Activated naive CD4-positive, alpha-beta T cell treated with anti-CD3 and anti-CD28 coated beads, Interleukin-2, amount 50 U/mL, for 72 hours (primary cell): ENCODE data around the gene ADRA2A. TPM values are rescaled to one million over a fixed set of nuclear protein-coding genes. Genes with fewer than 3 reads are reported as not detected.

ENCODE experiments used
- ATAC-seq, 2 donors: fragments of 150-1000 bp; cut with Tn5 transposase; 2 replicates each; pipeline ENCODE4 v1.10.0; 2021; ENCODE audit warnings: mild to moderate bottlenecking in 2 of 2, moderate library complexity in 2 of 2
- DNase-seq, 2 donors: peaks; one replicate each; pipeline ENCODE4 v3.0.0; 2021 to 2022; ENCODE audit warnings: low spot score in 2 of 2
- H3K27ac Mint-ChIP-seq, 2 donors: one replicate each; pipeline ENCODE4 v1.8.0; 2022; ENCODE audit warnings: mild to moderate bottlenecking in 2 of 2, mixed read lengths in 2 of 2
- H3K36me3 Mint-ChIP-seq, 2 donors: one replicate each; pipeline ENCODE4 v1.8.0; 2022; ENCODE audit warnings: mixed read lengths in 2 of 2
- H3K9me3 Mint-ChIP-seq, 2 donors: one replicate each; pipeline ENCODE4 v1.8.0; 2022; ENCODE audit warnings: mixed read lengths in 2 of 2
- total RNA-seq, 2 donors: library from RNA; stranded (reverse); gene quantifications; one replicate each; pipeline ENCODE4 v1.2.3, GENCODE V29; 2022

The ADRA2A gene
- total RNA-seq, 2 donors from 2014 or later: not detected

DNA sequence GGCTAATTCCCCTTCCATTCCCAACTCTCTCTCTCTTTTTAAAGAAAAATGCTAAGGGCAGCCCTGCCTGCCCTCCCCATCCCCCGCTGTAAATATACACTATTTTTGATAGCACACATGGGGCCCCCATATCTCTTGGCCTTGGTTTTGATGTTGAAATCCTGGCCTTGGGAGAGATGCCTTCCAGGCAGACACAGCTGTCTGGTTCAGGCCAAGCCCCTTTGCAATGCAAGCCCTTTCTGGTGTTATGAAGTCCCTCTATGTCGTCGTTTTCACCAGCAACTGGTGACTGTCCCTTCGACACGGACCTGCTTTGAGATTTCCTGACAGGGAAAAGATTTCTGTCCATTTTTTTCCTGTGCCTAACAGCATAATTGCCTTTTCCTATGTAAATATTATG lies 3.0 kb downstream of the ADRA2A start:
- H3K27ac Mint-ChIP-seq: no peak overlapping the region
- ATAC-seq (no peak), DNase-seq (no peak)
- H3K9me3 Mint-ChIP-seq: no peaks in the 10 kb centered on the region
- H3K36me3 Mint-ChIP-seq: peaks cover 10 to 11% of the 10 kb centered on the region in 2 donors

- Mint-ChIP-seq H3K36me3 (peaks cover 10 to 11% of the 10 kb centered on the region in 2 donors), H3K27ac (no peak overlapping the region), H3K9me3 (no peaks in the 10 kb centered on the region)
- DNase-seq (no peak), ATAC-seq (no peak)
Measured at GRCh38 chr10:111080224-111080623, 3.4 kb downstream of the ADRA2A start.

GRCh38 chr10:111081595-111081994 lies 4.8 kb downstream of the ADRA2A start:
- Mint-ChIP-seq H3K36me3 (peaks cover 10 to 11% of the 10 kb centered on the region in 2 donors), H3K27ac (no peak overlapping the region), H3K9me3 (no peaks in the 10 kb centered on the region)
- DNase-seq (no peak), ATAC-seq (no peak)

- ATAC-seq (no peak), DNase-seq (no peak)
Measured at GRCh38 chr10:111082102-111082975, 5.5 kb downstream of the ADRA2A start.

DNA sequence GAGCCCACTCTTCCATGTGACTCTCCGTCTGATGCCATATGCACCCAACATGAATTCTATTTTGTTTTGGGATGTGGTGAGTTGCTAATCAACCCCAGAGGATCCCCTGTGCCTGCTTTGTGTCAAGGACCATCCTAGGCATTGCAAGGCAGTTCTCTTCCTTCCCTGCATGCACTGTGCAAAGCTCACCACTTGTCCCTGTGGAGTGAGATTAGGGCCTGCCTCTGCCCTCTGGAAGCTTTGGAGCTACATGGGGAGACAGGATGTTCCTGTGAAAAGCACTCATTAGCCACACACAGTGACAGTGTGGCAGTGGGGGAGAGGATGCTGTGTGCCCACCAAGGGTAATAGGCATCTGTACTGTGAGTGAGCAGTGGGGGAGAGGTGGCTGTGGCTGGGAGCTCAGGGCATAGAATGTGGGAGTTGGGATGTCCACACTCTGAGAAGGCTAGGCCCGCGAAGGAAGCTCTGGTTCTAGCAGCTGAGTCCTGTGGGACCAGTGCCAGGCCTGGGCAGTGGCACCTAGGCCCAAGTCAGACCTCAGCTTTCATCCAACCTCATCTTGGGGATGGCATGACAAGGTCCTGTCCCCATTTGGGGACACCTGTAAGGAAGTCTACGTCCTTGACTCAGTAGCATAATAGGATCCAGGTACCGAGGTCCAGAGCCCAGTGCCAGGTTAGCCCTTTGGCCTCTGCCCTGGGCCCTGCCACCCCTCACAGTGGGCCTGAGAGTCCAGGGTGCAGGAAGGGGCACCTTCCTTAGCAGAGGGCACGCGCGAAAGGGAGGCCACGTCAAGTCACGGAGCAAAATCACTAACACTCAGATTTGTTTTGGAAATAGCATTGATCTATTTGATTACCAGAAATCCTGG lies 6.6 kb downstream of the ADRA2A start:
- H3K36me3 Mint-ChIP-seq: peaks cover 10 to 11% of the 10 kb centered on the region in 2 donors
- no peak overlapping the region for H3K27ac Mint-ChIP-seq
- DNase-seq (no peak), ATAC-seq (no peak)
- H3K9me3 Mint-ChIP-seq: no peaks in the 10 kb centered on the region

More at GRCh38 chr10:111082102-111082975, 5.5 kb downstream of the ADRA2A start:
- H3K36me3 Mint-ChIP-seq: peaks cover 10 to 11% of the 10 kb centered on the region in 2 donors
- H3K27ac Mint-ChIP-seq: no peak overlapping the region
- no peaks in the 10 kb centered on the region for H3K9me3 Mint-ChIP-seq

DNA sequence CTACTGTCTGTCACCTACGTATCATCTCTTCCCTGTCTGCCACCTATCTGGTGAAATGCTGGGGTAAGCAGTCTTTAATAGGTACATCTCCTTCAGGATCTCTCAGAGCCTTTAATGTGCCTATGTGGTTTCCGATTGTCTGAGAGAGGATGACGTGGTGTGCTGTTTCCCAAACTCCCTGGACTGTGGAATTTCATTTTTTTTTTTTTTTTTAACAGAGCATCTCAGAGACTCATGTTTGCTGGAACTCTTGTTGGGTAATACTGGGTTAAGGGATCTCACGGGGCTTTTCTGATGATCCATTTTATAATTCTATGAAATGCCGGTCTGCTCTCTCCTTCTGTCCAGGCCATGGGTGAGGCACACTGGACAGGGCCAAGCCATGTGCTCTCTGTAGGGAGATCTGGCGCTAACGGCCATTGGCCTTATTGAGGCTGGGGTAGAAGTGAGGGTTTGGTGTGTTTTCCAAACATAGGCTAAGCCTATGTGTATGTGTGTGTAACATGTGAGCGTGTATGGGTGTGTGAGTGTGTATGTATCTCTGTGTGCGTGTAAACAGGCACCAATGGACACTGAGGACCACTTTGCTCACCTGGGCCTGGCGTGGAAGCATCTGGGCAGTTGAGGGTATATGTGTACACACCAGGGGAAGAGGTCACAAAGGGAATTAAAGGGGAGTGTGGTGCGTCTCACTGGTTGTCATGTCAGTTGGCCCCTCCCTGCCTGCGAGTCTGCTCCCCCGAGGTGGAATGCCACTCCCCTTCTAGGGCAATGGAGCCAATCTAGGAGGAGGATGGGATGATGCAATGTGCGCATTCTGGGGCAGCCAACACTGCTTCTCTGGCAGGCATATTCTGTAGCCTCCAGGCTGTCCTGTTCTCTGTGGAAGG lies 7.8 kb downstream of the ADRA2A start:
- Mint-ChIP-seq H3K36me3 (peaks cover 4 to 5% of the 10 kb centered on the region in 2 donors), H3K9me3 (no peaks in the 10 kb centered on the region), H3K27ac (no peak overlapping the region)
- no peak for DNase-seq
- no peak for ATAC-seq

GRCh38 chr10:111085690-111086353 lies 9.0 kb downstream of the ADRA2A start:
- ATAC-seq: no peak
- Mint-ChIP-seq H3K36me3 (no peaks in the 10 kb centered on the region), H3K27ac (no peak overlapping the region), H3K9me3 (no peaks in the 10 kb centered on the region)
- DNase-seq: no peak

GRCh38 chr10:111086574-111086973 lies 9.7 kb downstream of the ADRA2A start:
- DNase-seq (no peak), ATAC-seq (no peak)
- Mint-ChIP-seq H3K36me3 (no peaks in the 10 kb centered on the region), H3K9me3 (no peaks in the 10 kb centered on the region), H3K27ac (no peak overlapping the region)

- H3K27ac Mint-ChIP-seq: no peak overlapping the region
- DNase-seq (no peak), ATAC-seq (no peak)
- H3K9me3 Mint-ChIP-seq: no peaks in the 10 kb centered on the region
- H3K36me3 Mint-ChIP-seq: no peaks in the 10 kb centered on the region
Measured at GRCh38 chr10:111087331-111087756, 10.5 kb downstream of the ADRA2A start.

DNA sequence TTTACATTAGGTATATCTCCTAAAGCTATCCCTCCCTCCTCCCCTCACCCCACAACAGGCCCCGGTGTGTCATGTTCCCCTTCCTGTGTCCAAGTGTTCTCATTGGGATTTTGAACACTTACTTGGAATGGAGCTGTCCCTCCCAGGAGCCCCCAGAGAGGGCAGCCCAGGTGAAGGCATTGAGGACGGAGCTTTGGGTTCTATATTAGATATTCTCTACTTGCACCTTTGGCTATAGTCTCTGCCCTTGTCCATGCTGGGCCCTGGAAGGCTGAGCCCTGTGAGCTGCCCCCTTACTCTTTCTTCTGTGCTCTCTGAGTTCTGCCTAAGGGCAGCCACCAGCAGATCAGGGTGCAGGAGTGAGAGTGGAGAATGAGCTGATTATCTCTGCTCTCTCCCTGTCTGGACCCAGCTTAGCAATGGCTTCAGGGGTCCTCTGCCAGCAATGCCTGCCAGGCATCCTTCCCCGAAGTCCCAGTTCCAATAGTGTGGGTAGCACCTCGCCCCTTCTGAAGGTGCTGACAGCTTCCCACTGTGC lies 11.2 kb downstream of the ADRA2A start:
- H3K27ac Mint-ChIP-seq: no peak overlapping the region
- ATAC-seq: no peak
- DNase-seq: no peak
- no peaks in the 10 kb centered on the region for H3K36me3 Mint-ChIP-seq
- H3K9me3 Mint-ChIP-seq: no peaks in the 10 kb centered on the region

- no peaks in the 10 kb centered on the region for H3K9me3 Mint-ChIP-seq
- H3K27ac Mint-ChIP-seq: no peak overlapping the region
- DNase-seq: no peak
- no peaks in the 10 kb centered on the region for H3K36me3 Mint-ChIP-seq
- no peak for ATAC-seq
Measured at GRCh38 chr10:111089293-111089692, 12.5 kb downstream of the ADRA2A start.

DNA sequence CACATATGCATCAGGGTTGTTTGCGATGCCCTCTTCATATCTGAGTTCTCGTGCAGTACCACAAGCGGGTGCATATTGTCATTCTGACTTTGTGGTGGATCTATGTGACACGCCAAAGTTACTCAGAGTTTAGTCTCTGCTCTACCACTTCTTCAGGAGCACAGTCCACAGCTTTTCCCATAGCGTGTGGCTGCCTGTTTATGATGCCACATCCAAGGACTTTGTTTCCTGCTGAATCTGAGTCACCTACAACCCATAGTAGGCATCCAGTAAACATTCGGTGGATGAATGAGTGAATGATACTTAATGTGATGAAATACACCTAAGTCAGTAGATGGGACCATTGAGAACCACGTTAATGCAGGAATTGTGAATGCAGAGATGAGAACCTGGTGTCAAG lies 15.0 kb downstream of the ADRA2A start:
- Mint-ChIP-seq H3K27ac (no peak overlapping the region), H3K9me3 (no peaks in the 10 kb centered on the region), H3K36me3 (no peaks in the 10 kb centered on the region)
- ATAC-seq: no peak
- DNase-seq: no peak

DNA sequence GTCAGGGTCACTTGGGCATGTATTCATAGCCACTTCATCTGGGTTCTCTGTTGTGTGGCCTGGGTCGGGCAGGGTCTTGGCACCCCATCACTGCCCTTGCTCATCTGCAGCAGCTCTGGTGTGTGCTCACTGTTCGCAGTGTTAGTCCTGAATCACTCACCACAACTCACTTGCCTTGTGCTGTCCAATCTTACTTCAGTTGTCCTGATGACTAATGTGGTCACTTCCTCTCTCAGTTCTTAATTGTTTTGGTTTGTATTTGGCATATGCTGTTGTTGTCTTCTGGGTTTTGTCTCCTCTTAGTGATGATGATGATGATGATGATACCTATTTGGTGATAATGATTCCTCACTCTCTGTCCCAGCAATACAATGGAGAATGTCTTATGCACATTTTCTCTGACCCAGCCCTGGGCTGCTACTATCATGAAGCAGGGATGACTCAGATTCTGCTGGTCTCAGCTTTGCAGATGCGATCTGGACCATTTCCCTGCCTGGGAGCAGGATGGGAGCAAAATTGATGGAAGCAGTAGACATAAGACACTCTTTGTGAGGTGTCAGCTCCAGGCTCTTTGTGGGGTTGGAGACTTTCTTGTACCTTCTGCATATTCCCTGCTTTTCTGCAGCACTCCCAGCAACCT lies 17.0 kb downstream of the ADRA2A start:
- no peaks in the 10 kb centered on the region for H3K36me3 Mint-ChIP-seq
- ATAC-seq (peak; percentile 62 to 66), DNase-seq (no peak)
- no peaks in the 10 kb centered on the region for H3K9me3 Mint-ChIP-seq
- H3K27ac Mint-ChIP-seq: no peak overlapping the region

GRCh38 chr10:111098679-111099437 lies 22.0 kb downstream of the ADRA2A start:
- no peaks in the 10 kb centered on the region for H3K9me3 Mint-ChIP-seq
- ATAC-seq (no peak), DNase-seq (no peak)
- H3K27ac Mint-ChIP-seq: no peak overlapping the region
- H3K36me3 Mint-ChIP-seq: no peaks in the 10 kb centered on the region

- DNase-seq (no peak), ATAC-seq (no peak)
- Mint-ChIP-seq H3K27ac (no peak overlapping the region), H3K9me3 (no peaks in the 10 kb centered on the region), H3K36me3 (no peaks in the 10 kb centered on the region)
Measured at GRCh38 chr10:111100198-111100597, 23.4 kb downstream of the ADRA2A start.
